Mesendoderm (in vitro differentiated cells): ENCODE data around the gene TUBB2A.

Experiments
- DNase-seq: peaks from one replicate; pipeline ENCODE4 v3.0.0; 2013
- H2AK5ac ChIP-seq: 2 replicates; pipeline ENCODE4 v1.6.1; 2013; ENCODE audit warnings: low read length, inconsistent platforms
- H2BK120ac ChIP-seq: 2 replicates; pipeline ENCODE4 v1.6.1; 2013; ENCODE audit warnings: low read depth, mild to moderate bottlenecking, low read length, moderate library complexity, mixed read lengths
- H2BK15ac ChIP-seq: replicated peaks from 2 replicates; pipeline ENCODE4 v1.6.1; 2013; ENCODE audit warnings: low read depth, mild to moderate bottlenecking, moderate library complexity
- H2BK5ac ChIP-seq: 2 replicates; pipeline ENCODE4 v1.6.1; 2013; ENCODE audit warnings: low read length, inconsistent platforms
- H3K18ac ChIP-seq: 2 replicates; pipeline ENCODE4 v1.6.1; 2013; ENCODE audit warnings: mild to moderate bottlenecking, low read length, mixed read lengths
- H3K23ac ChIP-seq: one replicate; pipeline ENCODE4 v1.6.1; 2013; ENCODE audit warnings: low read length
- H3K27ac ChIP-seq: 2 replicates; pipeline ENCODE4 v1.5.1; 2013; ENCODE audit warnings: low read depth, mild to moderate bottlenecking, inconsistent platforms, low read length, moderate library complexity
- H3K27me3 ChIP-seq: 2 replicates; pipeline ENCODE4 v1.6.1; 2013; ENCODE audit warnings: low read length, control low read depth, mild to moderate bottlenecking, inconsistent platforms; ENCODE audit not compliant: insufficient read depth, poor library complexity
- H3K36me3 ChIP-seq: 2 replicates; pipeline ENCODE4 v1.6.1; 2013; ENCODE audit warnings: low read length, inconsistent platforms; ENCODE audit not compliant: control insufficient read depth, insufficient read depth
- H3K4ac ChIP-seq: one replicate; pipeline ENCODE4 v1.6.1; 2013; ENCODE audit warnings: low read depth, mild to moderate bottlenecking, low read length, moderate library complexity
- H3K4me1 ChIP-seq: 2 replicates; pipeline ENCODE4 v1.6.1; 2013; ENCODE audit warnings: low read depth, low read length, inconsistent platforms; ENCODE audit not compliant: control insufficient read depth
- H3K4me2 ChIP-seq: 2 replicates; pipeline ENCODE4 v1.6.1; 2013; ENCODE audit warnings: low read length
- H3K4me3 ChIP-seq: 2 replicates; pipeline ENCODE4 v1.5.1; 2013; ENCODE audit warnings: mild to moderate bottlenecking, low read length
- H3K56ac ChIP-seq: one replicate; pipeline ENCODE4 v1.6.1; 2013; ENCODE audit warnings: low read length
- H3K79me1 ChIP-seq: 2 replicates; pipeline ENCODE4 v1.6.1; 2013; ENCODE audit warnings: low read length, inconsistent platforms
- H3K79me2 ChIP-seq: 2 replicates; pipeline ENCODE4 v1.6.1; 2013; ENCODE audit warnings: mild to moderate bottlenecking, low read length; ENCODE audit not compliant: control insufficient read depth, insufficient read depth
- H3K9ac ChIP-seq: 2 replicates; pipeline ENCODE4 v1.6.1; 2013; ENCODE audit warnings: low read length, inconsistent platforms
- H4K5ac ChIP-seq: one replicate; pipeline ENCODE4 v1.6.1; 2013; ENCODE audit warnings: low read length
- H4K8ac ChIP-seq: one replicate; pipeline ENCODE4 v1.6.1; 2013; ENCODE audit warnings: low read depth, mild to moderate bottlenecking, control low read depth, low read length, moderate library complexity
- WGBS: extraction: QIAGEN DNeasy Blood & Tissue Kit; methylation state at CpG from one replicate; pipeline ENCODE4 v1.1.7; 2013; ENCODE audit warnings: low lambda C conversion rate, missing lambda C conversion rate; ENCODE audit not compliant: insufficient coverage; ENCODE audit errors: extremely low coverage; 5-methylcytosine and 5-hydroxymethylcytosine counted together

The TUBB2A gene

GRCh38 chr6:3164388-3164787 is 7.0 kb upstream of the TUBB2A start:
- H3K56ac ChIP-seq: peak overlapping the region; percentile 81
- peaks cover 33% of the 10 kb centered on the region for H3K4me1 ChIP-seq
- no peak overlapping the region for H3K9ac ChIP-seq
- H4K8ac ChIP-seq: no peak overlapping the region
- peak overlapping the region; percentile 90 for H3K4ac ChIP-seq
- H3K79me2 ChIP-seq: peaks cover 7% of the 10 kb centered on the region
- peak overlapping the region; percentile 99 for H2BK5ac ChIP-seq
- no peak overlapping the region for H2BK15ac ChIP-seq
- H3K27me3 ChIP-seq: no peaks in the 10 kb centered on the region
- no peak overlapping the region for H3K4me2 ChIP-seq
- peaks cover 2% of the 10 kb centered on the region for H3K79me1 ChIP-seq
- H2AK5ac ChIP-seq: peak overlapping the region; percentile 93
- WGBS: no CpG with 5 or more reads among the region's 6 CpGs
- H3K23ac ChIP-seq: no peak overlapping the region
- no peak overlapping the region for H4K5ac ChIP-seq
- DNase-seq: peak; percentile 60
- H3K27ac ChIP-seq: peak overlapping the region; percentile 99
- no peak overlapping the region for H3K4me3 ChIP-seq
- H2BK120ac ChIP-seq: no peak overlapping the region
- H3K36me3 ChIP-seq: no peaks in the 10 kb centered on the region
- H3K18ac ChIP-seq: peak overlapping the region; percentile 99

GRCh38 chr6:3163248-3163594 is 5.9 kb upstream of the TUBB2A start:
- Histone ChIP-seq H3K4me2 (peak overlapping the region; percentile 23), H3K23ac (peak overlapping the region; percentile 15), H3K4me3 (no peak overlapping the region), H2BK5ac (peak overlapping the region; percentile 93), H2AK5ac (no peak overlapping the region), H3K4ac (peak overlapping the region; percentile 88), H3K27me3 (no peaks in the 10 kb centered on the region), H3K4me1 (peaks cover 33% of the 10 kb centered on the region), H4K5ac (no peak overlapping the region), H3K79me2 (peaks cover 7% of the 10 kb centered on the region), H2BK120ac (peak overlapping the region; percentile 39), H4K8ac (no peak overlapping the region), H2BK15ac (peak overlapping the region; percentile 15), H3K56ac (peak overlapping the region; percentile 90), H3K9ac (peak overlapping the region; percentile 65), H3K36me3 (no peaks in the 10 kb centered on the region), H3K18ac (peak overlapping the region; percentile 83), H3K27ac (peak overlapping the region; percentile 74), H3K79me1 (peaks cover 2% of the 10 kb centered on the region)
- no CpG with 5 or more reads among the region's 13 CpGs for WGBS
- DNase-seq: no peak

GRCh38 chr6:3162565-3163247 is 5.4 kb upstream of the TUBB2A start:
- Histone ChIP-seq H4K8ac (peak overlapping the region; percentile 41), H3K4ac (peak overlapping the region; percentile 99), H3K4me3 (peak overlapping the region; percentile 76), H3K79me2 (peaks cover 7% of the 10 kb centered on the region), H3K23ac (peak overlapping the region; percentile 100), H2BK120ac (peak overlapping the region; percentile 94), H3K36me3 (no peaks in the 10 kb centered on the region), H2AK5ac (no peak overlapping the region), H2BK15ac (peak overlapping the region; percentile 75), H3K27me3 (no peaks in the 10 kb centered on the region), H3K18ac (peak overlapping the region; percentile 100), H3K4me1 (peaks cover 30% of the 10 kb centered on the region), H3K56ac (peak overlapping the region; percentile 99), H3K9ac (peak overlapping the region; percentile 97), H3K4me2 (peak overlapping the region; percentile 71), H3K79me1 (peaks cover 2% of the 10 kb centered on the region), H2BK5ac (peak overlapping the region; percentile 92), H4K5ac (no peak overlapping the region), H3K27ac (peak overlapping the region; percentile 99)
- peak; percentile 92 for DNase-seq
- WGBS: no CpG with 5 or more reads among the region's 74 CpGs

- peak overlapping the region; percentile 71 for H3K4me2 ChIP-seq
- no peak overlapping the region for H3K23ac ChIP-seq
- no peaks in the 10 kb centered on the region for H3K27me3 ChIP-seq
- peaks cover 9% of the 10 kb centered on the region for H3K79me2 ChIP-seq
- H3K4me3 ChIP-seq: peak overlapping the region; percentile 76
- H2AK5ac ChIP-seq: no peak overlapping the region
- peak overlapping the region; percentile 99 for H3K27ac ChIP-seq
- H3K36me3 ChIP-seq: no peaks in the 10 kb centered on the region
- H4K5ac ChIP-seq: no peak overlapping the region
- no peak overlapping the region for H2BK120ac ChIP-seq
- H3K4me1 ChIP-seq: peaks cover 30% of the 10 kb centered on the region
- peak overlapping the region; percentile 97 for H3K9ac ChIP-seq
- H3K18ac ChIP-seq: peak overlapping the region; percentile 100
- H4K8ac ChIP-seq: no peak overlapping the region
- H3K4ac ChIP-seq: peak overlapping the region; percentile 99
- no peak overlapping the region for H2BK5ac ChIP-seq
- no CpG with 5 or more reads among the region's 7 CpGs for WGBS
- no peak overlapping the region for H2BK15ac ChIP-seq
- peaks cover 2% of the 10 kb centered on the region for H3K79me1 ChIP-seq
- H3K56ac ChIP-seq: peak overlapping the region; percentile 99
- DNase-seq: peak; percentile 77
Measured at GRCh38 chr6:3162067-3162497, 4.7 kb upstream of the TUBB2A start.

- H4K8ac ChIP-seq: no peak overlapping the region
- peaks cover 25% of the 10 kb centered on the region for H3K79me2 ChIP-seq
- DNase-seq: peak; percentile 83
- H3K4me3 ChIP-seq: no peak overlapping the region
- H2BK120ac ChIP-seq: peak overlapping the region; percentile 10
- peak overlapping the region; percentile 59 for H3K4ac ChIP-seq
- H2AK5ac ChIP-seq: peak overlapping the region; percentile 14
- no peaks in the 10 kb centered on the region for H3K27me3 ChIP-seq
- no CpG with 5 or more reads among the region's 31 CpGs for WGBS
- H4K5ac ChIP-seq: no peak overlapping the region
- H3K9ac ChIP-seq: peak overlapping the region; percentile 64
- peak overlapping the region; percentile 61 for H2BK5ac ChIP-seq
- peak overlapping the region; percentile 81 for H3K56ac ChIP-seq
- peak overlapping the region; percentile 42 for H3K18ac ChIP-seq
- H3K23ac ChIP-seq: peak overlapping the region; percentile 59
- H3K4me1 ChIP-seq: peaks cover 20% of the 10 kb centered on the region
- H3K4me2 ChIP-seq: peak overlapping the region; percentile 19
- peaks cover 4% of the 10 kb centered on the region for H3K36me3 ChIP-seq
- no peak overlapping the region for H2BK15ac ChIP-seq
- peak overlapping the region; percentile 84 for H3K27ac ChIP-seq
- peaks cover 7% of the 10 kb centered on the region for H3K79me1 ChIP-seq
Measured at GRCh38 chr6:3159805-3160781, 2.7 kb upstream of the TUBB2A start.
